ENCODE results near the gene FSTL1.
"Not testable (repeated sequence)": the region's sequence is repeated elsewhere in the genome, so short reads cannot be mapped to it uniquely, and the experiment has no call there.

DNA sequence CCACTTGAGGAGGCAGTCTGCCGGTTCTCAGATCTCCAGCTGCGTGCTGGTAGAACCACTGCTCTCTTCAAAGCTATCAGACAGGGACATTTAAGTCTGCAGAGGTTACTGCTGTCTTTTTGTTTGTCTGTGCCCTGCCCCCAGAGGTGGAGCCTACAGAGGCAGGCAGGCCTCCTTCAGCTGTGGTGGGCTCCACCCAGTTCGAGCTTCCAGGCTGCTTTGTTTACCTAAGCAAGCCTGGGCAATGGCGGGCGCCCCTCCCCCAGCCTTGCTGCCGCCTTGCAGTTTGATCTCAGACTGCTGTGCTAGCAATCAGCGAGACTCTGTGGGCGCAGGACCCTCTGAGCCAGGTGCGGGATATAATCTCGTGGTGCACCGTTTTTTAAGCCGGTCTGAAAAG, 72.8 kb downstream of the FSTL1 start:
- not testable (repeated sequence) for TF ChIP-seq EZH2 (IDR thresholded peaks at IDR 0.05; ENCODE audit: low read depth, low read length, severe bottlenecking); POLR2A (IDR thresholded peaks at IDR 0.05; ENCODE audit: control extremely low read depth in 1 of 2, low read depth in 2 of 2, low read length in 2 of 2); TAF1 (IDR thresholded peaks at IDR 0.05; ENCODE audit: low read depth, low read length); NRF1 (IDR thresholded peaks at IDR 0.05; ENCODE audit: low read depth, low read length); TEAD4 (IDR thresholded peaks at IDR 0.05; ENCODE audit: low read depth, low read length); HDAC2 (IDR thresholded peaks at IDR 0.05; ENCODE audit: borderline replicate concordance in 1 of 2, low read depth in 2 of 2, low read length in 2 of 2); CEBPB (IDR thresholded peaks at IDR 0.05; ENCODE audit: low read depth, low read length); RNF2 (IDR thresholded peaks at IDR 0.05; ENCODE audit: borderline replicate concordance, low read depth, low read length, missing control alignments, poor library complexity, severe bottlenecking)
- TF ChIP-seq, protein P1, sequence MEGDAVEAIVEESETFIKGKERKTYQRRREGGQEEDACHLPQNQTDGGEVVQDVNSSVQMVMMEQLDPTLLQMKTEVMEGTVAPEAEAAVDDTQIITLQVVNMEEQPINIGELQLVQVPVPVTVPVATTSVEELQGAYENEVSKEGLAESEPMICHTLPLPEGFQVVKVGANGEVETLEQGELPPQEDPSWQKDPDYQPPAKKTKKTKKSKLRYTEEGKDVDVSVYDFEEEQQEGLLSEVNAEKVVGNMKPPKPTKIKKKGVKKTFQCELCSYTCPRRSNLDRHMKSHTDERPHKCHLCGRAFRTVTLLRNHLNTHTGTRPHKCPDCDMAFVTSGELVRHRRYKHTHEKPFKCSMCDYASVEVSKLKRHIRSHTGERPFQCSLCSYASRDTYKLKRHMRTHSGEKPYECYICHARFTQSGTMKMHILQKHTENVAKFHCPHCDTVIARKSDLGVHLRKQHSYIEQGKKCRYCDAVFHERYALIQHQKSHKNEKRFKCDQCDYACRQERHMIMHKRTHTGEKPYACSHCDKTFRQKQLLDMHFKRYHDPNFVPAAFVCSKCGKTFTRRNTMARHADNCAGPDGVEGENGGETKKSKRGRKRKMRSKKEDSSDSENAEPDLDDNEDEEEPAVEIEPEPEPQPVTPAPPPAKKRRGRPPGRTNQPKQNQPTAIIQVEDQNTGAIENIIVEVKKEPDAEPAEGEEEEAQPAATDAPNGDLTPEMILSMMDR (IDR thresholded peaks at IDR 0.05; ENCODE audit: control extremely low read depth in 1 of 3, insufficient read depth in 1 of 3, low read depth in 1 of 3, low read length in 3 of 3): not testable (repeated sequence)
- TF ChIP-seq, protein P2, sequence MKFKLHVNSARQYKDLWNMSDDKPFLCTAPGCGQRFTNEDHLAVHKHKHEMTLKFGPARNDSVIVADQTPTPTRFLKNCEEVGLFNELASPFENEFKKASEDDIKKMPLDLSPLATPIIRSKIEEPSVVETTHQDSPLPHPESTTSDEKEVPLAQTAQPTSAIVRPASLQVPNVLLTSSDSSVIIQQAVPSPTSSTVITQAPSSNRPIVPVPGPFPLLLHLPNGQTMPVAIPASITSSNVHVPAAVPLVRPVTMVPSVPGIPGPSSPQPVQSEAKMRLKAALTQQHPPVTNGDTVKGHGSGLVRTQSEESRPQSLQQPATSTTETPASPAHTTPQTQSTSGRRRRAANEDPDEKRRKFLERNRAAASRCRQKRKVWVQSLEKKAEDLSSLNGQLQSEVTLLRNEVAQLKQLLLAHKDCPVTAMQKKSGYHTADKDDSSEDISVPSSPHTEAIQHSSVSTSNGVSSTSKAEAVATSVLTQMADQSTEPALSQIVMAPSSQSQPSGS (IDR thresholded peaks at IDR 0.05; ENCODE audit: low read length): not testable (repeated sequence)
